SK-N-SH (cell line): ENCODE results near the gene ARAP2. TPM values are rescaled to one million over a fixed set of nuclear protein-coding genes. Genes with fewer than 3 reads are reported as not detected.

ENCODE experiments used
- polyA plus RNA-seq, 3 experiments: library from polyadenylated mRNA; depleted of rRNA; stranded (reverse); fragments of >200 nt; gene quantifications; 2 replicates each; pipeline ENCODE4 v1.2.3, GENCODE V29; 2012

Gene ARAP2
- polyA plus RNA-seq, 1 of the 3 experiments (the other 2 are of a cell fraction), result not detected

Other genes with a start within 250 kb of the ARAP2 start
- gene DTHD1, start 37.1 kb upstream of the ARAP2 start, polyA plus RNA-seq (2012; rRNA removed), result not detected in 2 replicates